NCI-H128 (cell line): ENCODE data around the gene AKNAD1.
A peak's percentile ranks its signal among the peaks of the same experiment; 100 is the strongest.

Experiments
- DNase-seq: peaks from one replicate; lab custom pipeline; 2025; ENCODE audit not compliant: unreplicated experiment; lab: John Stamatoyannopoulos, UW

Gene AKNAD1

GRCh38 chr1:108830119-108831008 lies 26.5 kb downstream of the AKNAD1 start:
- DNase-seq: no peak

- DNase-seq: no peak
Observed at GRCh38 chr1:108829498-108829916, 27.4 kb downstream of the AKNAD1 start.

GRCh38 chr1:108828074-108828961 lies 28.6 kb downstream of the AKNAD1 start:
- peak; percentile 36 for DNase-seq

- no peak for DNase-seq
Observed at GRCh38 chr1:108826081-108826635, 30.7 kb downstream of the AKNAD1 start.

GRCh38 chr1:108824051-108824450 lies 32.8 kb downstream of the AKNAD1 start:
- DNase-seq: no peak

- DNase-seq: no peak
Observed at GRCh38 chr1:108823632-108824031, 33.3 kb downstream of the AKNAD1 start.

GRCh38 chr1:108819878-108820277 lies 37.0 kb downstream of the AKNAD1 start:
- DNase-seq: no peak

- DNase-seq: no peak
Observed at GRCh38 chr1:108817811-108818210, 39.1 kb downstream of the AKNAD1 start.

GRCh38 chr1:108817016-108817415 lies 39.9 kb downstream of the AKNAD1 start:
- DNase-seq: peak; percentile 7

GRCh38 chr1:108816049-108816893 lies 40.6 kb downstream of the AKNAD1 start:
- DNase-seq: peak; percentile 4

- DNase-seq: no peak
Observed at GRCh38 chr1:108815566-108815965, 41.3 kb downstream of the AKNAD1 start.

GRCh38 chr1:108814343-108815125 lies 42.4 kb downstream of the AKNAD1 start:
- no peak for DNase-seq

- DNase-seq: no peak
Observed at GRCh38 chr1:108813326-108813725, 43.6 kb downstream of the AKNAD1 start.

GRCh38 chr1:108811611-108812010 lies 45.3 kb downstream of the AKNAD1 start:
- DNase-seq: no peak

GRCh38 chr1:108808438-108808837 lies 48.5 kb downstream of the AKNAD1 start:
- no peak for DNase-seq

GRCh38 chr1:108803548-108803947 lies 53.3 kb downstream of the AKNAD1 start:
- no peak for DNase-seq

GRCh38 chr1:108801101-108801500 lies 55.8 kb downstream of the AKNAD1 start:
- DNase-seq: no peak

- no peak for DNase-seq
Observed at GRCh38 chr1:108799001-108799400, 57.9 kb downstream of the AKNAD1 start.

GRCh38 chr1:108792420-108792819 lies 64.5 kb downstream of the AKNAD1 start:
- DNase-seq: no peak

- no peak for DNase-seq
Observed at GRCh38 chr1:108791790-108792189, 65.1 kb downstream of the AKNAD1 start.
